HG02610 (cell line): ENCODE measurements around the gene NXN.

Experiments
- ATAC-seq: cut with Tn5 transposase; IDR thresholded peaks from one replicate; pipeline ENCODE4 v1.9.1; 2021; ENCODE audit warnings: mild to moderate bottlenecking, moderate library complexity; ENCODE audit not compliant: unreplicated experiment

NXN gene

DNA sequence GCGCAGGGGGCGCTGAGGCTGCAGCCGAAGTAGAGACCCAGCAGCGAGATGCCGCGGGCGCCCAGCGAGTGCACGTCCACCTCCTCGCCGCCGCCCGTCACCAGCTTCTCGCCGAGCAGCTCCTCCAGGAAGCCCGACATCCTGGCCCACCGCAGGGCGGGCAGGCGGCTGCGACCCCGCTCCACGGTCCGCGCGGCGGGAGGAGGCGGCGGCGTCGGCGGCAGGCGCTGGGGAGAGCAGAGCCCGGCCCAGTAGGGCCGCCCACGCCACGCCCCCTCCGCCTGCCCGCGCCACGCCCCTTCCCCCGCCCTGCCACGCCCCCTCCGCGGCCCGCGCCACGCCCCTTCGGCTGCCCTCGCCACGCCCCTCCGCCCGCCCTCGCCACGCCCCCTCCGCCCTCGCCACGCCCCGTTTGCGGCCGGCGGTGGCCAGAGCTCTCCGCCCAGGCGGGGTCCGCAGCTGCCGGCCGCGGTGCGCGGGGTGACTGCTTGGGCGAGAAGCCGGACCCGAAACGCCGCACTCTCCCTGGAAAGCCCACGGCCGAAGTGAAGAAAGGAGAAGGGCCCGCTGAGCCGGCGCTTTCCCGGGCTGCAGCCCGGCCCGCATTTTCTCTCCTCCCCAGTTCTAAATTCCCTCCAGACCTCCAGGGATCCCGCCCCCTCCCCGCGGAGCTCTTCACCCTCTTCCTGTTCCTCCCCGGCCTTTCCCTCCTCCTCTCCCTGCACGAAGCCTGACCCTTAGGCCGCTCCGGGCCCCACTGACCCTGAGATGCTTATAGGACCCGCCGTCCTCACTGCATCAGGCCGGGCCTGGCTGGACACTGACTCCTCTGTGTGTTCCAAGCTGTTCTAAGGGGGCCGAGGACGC is at the start of gene NXN:
Gene NXN, minus strand, starts transcription at position 238 of the 867 bp plus-strand sequence.
- peak; percentile 64 for ATAC-seq

DNA sequence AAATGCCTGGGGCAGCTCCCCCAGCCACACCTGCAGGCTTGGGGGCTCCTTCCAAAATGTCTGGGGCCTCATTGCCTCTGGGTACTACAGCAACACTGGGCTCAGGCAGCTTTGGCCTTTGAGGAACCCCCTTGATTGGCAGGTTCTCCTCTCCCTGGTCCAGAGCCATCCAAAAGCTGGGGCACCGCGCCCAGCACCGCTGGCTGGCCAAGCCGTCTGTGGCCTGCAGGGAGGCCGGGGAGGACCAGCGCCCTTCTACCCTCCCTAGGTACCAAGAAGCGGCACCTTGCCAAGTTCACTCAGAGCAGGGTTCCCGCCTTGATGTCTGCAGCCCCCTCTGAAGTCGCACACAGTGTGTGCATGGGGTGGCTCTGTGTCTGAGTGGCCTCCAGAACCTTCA is 47.5 kb upstream of the NXN start:
- ATAC-seq, result no peak

DNA sequence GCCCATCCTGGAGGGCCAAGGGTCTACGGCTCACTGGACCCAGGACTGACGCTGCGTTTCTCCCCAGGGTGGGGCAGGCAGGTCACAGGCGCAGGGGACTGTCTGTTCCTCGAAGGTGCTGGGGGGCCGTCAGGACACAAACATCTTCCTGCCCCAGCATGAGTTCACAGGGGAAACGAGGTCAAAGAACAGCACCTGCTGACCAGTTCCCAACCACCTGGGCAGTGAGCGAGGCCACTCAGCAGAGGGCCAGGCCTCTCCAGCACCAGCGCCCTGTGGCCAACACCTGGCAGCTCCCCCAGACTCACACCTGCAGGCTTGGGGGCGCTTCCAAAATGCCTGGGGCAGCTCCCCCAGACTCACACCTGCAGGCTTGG is 47.0 kb upstream of the NXN start:
- no peak for ATAC-seq

DNA sequence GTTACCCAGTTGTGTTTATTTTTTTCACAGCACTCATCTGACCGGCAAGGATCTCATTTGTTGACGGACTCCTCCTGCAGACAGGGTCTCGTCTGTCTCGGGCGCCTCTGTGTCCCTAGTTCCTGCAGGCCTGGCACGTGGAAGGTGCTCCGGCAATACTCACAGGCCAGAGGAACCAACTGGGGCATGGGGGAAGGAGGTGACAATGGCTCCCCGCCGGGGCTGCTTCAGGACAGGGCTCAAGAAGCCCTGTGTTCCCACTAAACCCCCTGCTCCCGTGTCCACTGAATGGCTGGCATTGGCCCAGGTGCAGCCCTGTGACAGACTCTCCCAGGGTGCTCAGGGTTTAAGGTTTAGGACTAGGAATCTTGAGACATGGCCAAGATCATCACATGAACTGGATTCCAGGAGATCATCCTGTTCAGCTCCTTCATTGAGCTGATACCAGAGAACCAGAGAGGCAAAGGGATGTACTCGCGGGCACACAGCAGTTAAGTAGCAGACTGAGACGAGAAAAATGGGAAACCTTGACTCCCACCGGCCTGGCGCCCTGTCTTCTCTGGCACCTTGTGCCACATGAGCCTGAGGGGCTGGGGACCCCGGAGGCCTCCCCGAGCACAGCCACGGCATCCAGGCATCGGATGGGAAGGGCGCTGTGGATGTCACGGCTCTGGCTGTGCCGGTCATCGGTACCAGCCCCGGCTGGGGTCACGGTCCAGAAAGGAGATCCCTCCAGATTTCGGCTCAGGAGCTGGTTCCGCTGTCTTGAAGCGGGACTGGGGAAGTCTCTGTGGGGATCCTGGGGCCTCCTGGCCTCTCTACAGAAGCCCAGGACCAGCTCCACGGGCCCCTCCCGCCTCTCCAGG is 46.4 kb upstream of the NXN start:
- ATAC-seq, result no peak

DNA sequence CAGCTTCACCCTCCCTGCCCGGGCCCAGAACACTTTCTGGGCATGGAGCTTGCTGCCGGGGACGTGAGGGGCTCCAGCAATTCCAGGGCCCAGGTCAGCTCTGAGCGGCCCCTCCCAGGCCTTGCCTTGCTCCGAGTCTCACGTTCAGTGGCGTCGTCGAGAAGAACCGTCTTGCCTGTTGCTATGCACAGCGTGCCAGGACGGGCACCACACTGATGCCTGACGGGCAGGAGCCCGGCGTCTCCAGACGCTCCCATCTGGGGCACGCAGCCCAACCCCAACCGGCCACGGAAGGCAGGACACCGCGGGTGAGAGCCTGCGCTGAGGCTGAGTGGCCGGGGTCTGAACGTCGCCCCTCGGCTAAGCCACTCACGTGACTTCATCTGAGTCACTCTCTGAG is 44.5 kb upstream of the NXN start:
- no peak for ATAC-seq

DNA sequence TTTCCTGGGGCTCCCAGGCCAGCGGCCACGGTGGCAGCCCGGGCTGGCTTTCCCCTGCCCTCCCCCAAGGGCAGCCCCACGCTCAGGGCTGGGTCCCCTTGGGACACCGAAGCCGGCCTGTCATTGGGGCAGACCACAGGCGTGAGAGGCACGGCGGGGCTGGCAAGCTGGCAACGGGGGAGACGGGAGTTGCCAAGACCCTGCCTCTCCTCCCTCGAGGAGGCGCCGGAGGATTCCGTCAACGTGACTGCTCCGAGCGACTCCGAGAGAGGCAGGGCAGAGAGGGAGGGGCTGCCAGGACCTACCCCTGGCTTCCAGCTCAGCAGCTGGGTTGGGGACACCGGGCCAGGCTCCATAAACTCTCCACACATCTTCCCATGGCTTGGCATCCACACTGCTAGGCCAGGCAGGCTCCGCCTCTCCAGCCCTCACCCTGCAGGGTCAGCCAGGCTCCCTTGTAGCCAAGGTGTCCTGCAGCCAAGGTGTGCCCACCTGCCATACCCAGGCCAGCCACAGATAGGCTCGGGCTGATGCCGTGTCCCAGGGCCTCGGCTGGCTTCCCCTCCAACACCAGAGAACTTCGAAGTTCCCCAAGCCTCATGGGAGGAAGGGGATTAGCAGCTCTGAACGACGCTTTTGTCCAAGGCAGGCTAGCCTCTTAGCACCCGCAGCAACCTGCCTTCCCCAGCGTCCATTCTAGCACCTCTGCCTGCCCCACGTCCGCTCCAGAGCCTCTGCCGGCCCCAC is 42.9 kb upstream of the NXN start:
- no peak for ATAC-seq

DNA sequence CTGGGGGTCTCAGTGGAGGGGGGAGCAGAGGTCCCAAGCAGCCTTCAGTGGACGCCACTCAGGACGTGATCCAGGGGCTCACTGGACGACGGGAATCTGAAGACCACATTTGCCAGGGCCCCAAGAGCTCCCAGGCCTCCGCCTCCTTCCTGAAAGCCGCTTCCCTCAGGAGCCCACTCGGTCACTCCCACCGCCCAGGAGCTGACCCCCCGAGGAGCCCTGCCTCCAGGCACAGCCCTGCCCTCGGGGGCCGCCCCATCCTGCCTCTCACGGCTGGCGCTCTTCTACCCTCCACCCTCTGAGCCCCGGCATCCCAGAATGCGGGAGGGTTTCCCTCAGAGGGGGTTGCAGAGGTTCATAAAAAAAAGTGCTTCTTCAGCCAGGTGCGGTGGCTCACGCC is 41.6 kb upstream of the NXN start:
- ATAC-seq, result no peak

DNA sequence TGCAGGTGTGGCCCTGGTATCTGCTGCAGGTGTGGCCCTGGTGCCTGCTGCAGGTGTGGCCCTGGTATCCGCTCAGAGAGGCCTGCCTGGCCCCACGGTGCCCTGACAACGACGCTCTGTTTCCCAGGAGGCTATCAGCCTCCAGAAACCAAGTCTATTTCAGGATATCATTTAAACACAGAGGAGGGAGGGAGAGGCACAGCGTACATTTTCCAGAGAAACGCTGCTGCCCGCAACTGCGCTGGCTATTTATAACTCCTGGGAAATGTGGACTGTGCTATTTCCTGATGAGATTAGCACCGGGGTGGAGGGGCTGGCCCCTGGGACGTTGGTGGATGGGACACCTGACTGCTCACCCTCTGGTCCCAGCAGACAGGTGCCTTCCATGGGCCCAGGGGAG is 39.9 kb upstream of the NXN start:
- ATAC-seq, result no peak

DNA sequence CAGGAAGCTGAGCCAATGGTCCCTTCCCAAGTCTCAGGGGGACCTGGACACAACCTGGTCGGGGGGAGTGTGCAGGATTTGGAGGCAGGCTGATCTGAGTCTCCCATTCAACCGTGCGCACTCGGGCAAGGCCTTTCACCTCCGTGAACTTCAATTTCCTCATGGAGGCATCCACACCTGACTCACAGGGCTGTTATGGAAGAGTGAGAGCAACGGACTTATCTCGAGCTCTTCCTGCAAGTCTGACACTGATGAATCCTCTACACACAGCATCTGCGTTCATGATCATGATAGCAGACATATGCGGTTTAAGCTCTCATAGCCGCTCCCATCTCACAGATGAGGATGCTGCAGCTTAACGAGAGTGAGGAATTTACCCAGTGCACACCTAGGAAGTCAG is 39.0 kb upstream of the NXN start:
- ATAC-seq, result no peak

DNA sequence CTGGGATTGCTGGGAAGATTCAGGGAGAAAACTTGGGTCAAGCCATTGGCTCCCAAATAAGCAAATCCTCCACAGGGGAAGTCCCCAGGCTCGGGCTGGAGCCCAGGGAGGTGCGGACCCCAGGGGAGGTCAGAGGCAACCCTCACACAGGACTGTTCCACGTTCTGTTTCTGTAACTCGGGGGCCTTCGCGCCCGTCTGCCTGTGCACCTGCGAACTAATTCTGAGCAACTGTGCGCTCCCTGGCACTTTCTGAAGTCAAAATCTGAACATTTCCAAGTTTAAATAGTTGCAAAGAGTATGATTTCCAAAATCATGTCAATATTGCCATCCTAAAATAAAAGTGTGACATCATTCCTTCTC is 34.1 kb upstream of the NXN start:
- ATAC-seq, result no peak

DNA sequence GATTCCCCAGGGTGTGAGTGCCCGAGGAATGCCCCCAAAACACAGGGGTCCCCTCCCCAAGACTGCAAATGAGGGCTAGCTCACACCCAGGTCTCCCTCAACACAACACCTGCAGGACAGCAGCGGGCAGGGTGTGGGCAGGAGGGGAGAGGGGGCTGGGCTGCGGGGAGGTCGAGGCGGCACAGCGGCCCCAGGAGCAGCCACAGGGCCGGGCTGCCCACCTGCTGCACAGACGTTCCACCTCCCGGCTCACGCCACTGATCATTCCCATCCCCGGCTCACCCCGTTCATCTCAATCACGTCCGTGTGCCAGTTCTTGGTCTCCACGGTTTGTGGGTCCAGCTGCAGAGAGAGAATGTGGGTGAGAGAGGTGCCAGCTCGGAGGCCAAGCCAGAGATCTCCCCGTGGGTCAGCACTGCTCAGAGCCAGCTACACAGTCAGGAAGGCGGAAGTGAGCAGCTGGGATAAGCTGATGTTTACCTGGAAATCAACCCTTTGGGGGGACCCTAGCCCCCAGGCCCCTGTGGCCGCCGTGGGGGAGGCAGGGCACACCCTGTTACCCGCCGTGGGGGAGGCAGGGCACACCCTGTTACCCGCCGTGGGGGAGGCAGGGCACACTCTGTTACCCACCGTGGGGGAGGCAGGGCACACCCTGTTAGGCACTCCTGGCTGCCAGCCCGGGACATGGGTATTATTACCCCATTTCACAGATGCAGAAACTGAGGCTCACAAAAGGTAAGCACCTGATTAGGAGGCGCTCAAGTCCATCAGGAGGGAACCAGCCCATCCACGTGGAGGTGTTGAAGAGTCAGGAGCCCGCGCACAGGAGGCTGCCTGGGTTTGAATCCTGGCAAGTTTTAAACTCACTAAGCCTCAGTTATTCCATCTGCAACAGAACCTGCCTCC is 33.5 kb upstream of the NXN start:
- ATAC-seq, result no peak

DNA sequence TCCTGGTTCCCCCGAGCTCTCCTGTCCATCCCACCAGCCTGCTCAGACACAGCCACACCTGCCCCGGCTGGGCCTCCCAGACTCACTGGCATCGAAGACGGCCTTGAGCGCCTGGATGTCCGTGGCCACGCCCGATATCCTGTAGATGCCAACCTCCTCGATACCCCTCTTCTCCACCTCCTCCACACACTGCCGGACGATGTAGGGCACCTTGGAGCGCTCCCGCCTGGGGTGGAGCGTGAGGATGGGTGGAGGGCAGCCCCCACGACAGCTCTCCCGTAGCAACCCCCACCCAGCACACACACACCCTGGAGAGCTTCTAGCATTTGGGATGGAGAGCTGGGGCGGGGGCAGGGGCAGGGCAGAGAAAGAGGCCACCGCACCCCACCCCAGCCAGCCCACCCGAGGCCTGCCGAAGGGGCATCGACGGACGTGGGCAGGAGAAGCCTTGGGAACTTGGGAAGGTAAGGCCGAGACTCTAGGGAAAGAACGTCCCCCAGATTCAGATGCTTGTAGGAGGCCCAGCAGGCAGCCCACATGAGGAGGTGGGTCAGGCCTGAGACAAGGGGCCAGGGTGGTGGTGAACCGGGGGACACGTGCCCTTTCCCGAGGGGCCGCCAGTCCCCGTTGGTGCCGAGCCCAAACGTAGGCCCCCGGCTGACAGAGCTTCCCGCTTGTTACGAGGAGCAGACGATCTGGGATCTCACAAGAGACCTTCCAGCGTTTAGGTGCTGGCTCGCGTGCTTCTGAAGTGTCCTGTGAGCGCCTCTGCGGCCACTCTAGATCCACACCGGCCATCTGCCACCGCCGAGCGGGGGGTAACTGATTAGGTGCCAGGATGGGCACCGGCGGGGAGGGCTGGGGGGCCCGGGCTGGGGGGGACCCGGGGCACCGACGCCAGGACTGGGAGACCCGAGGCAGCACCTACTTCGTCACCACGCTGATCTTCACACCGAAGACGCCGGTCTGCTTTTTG is 32.5 kb upstream of the NXN start:
- no peak for ATAC-seq

DNA sequence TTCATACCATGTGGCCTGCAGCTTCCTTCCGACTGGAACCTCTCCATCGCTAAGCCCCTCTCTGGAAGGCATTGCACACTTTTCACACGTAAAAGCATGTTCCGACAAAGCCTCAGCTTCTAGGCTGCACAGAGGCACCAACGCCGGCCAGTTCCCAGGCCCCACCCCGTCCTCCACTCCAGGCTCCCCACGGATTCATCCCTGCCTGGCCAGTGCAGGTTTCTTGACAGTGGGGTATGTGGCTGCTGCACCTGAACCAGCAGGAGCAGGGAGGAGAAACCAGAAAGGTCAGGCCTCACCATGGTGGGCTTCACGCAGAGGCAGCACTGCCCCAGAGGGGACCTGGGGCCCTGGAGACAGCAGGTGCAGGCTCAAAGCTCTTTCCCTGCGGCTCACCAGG is 31.6 kb upstream of the NXN start:
- ATAC-seq, result no peak

DNA sequence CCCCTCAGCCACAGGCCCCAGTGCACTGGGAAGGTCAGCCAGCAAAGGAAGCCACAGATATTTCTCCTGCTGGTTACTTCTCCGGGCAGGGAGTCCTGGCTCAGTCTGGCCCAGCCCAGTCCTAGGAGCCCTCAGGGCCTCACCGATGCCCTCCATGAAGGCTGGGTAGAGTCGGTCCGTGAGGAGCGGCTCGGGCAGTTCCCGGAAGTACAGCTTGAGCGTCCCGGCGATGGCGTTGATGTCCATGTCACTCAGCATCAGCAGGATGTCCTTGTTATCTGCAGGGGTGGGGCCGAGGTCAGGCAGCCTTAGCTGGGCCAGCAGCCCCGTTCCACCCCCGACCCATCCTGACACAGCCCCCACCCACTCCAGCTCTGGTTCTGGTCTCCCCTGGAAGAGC is 31.0 kb upstream of the NXN start:
- no peak for ATAC-seq

DNA sequence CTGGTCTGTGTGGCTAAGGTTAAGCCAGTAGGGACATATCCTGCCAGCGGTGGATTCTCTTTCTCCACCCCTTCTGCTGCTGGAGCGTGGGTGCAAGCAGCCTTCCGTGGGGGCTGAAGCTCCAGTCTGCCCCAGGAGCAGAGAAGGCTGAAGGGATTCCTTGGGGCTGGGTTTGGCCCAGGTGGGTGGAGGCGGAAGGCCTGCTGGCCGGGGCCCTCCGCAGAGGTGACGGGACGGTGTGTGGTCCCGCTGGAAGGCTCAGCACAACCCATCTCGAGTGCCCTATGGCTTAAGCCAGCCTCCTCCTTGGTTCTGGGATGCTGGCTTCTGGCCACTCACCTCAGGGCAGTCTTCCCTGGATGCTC is 30.5 kb upstream of the NXN start:
- no peak for ATAC-seq

DNA sequence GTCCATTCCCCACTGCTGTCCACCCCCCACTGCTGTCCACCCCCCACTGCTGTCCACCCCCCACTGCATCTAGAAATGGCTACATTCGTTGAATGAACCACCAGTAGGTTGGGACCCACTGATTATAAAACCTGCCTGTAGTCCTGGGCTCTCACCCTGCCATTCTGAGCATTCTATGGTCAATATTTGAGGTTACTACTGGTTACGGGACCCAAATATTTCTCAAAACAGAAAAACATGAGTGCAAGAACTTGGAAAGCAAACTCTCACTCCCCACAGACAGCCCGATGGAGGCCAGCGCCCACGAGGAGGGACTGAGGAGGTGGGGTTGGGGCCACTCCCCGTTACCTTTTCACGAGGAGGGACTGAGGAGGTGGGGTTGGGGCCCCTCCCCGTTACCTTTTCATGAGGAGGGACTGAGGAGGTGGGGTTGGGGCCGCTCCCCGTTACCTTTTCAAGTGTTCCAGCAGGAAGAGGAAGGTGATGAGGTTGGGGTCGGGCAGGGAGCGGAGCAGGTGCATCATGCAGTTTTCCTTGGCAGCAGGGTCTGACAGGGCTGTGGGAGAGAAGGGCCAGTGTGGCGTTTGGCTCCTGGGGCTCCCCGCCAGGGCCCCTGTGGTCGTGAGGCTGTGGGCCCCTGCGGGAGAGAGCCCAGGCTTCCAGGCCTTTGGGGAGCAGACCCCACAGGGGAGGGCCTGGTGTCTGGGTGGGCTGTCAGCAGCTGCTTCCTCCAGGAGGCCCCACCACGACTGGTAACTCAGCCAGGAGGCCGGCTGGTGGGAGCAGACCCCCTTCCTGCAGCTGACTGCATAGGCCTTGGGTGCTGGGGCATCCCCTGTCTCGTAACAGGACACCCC is 29.9 kb upstream of the NXN start:
- no peak for ATAC-seq

DNA sequence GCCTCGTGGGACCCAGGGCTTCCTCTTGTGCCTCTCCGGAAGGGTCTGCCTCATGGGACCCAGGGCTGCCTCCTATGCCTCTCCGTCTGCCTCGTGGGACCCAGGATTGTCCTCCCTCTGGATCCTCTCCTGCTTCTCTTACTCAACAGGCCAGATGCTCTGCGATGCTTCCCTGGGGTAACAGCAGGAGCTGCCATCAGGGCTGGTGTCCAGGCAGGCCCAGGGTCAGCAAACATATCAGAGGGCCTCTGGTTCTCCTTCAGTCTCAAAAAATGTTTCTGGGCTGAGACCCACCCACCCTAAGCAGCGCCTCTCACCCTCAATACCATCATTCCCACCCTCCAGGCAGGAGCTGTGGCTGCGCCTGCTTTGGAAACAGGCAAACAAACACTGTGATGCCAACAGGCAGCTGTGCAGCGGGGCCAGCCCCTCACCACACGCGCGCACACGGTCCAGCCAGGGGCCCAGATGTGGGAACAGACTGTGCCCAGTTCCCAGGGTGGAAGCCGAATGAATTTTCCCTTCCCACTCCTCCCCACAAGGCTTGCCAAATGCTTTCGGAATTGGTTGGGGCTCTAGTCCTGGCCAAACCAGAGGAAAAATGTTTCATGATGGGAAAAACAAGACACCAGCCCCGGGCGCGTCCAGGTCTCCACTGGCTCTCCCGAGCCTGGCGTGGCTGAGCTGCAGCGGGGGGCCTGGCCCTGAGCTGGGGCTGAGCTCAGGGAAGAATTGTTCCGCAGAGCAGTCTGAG is 28.6 kb upstream of the NXN start:
- ATAC-seq, result no peak
